ENCODE measurements around the gene CFAP221. TPM values are rescaled to one million over a fixed set of nuclear protein-coding genes. Genes with fewer than 3 reads are reported as not detected.

Gene CFAP221
- total RNA-seq, 2 experiments from 2014 or later = not detected

- Histone ChIP-seq H3K9me3 (ENCODE audit: low read length) (no peaks in the 10 kb centered on the region), H3K79me2 (ENCODE audit: insufficient read depth, low read depth, low read length) (no peaks in the 10 kb centered on the region), H4K20me1 (ENCODE audit: insufficient read depth, low read length) (no peaks in the 10 kb centered on the region), H3K4me2 (ENCODE audit: low read length) (no peak overlapping the region), H3K4me3 (ENCODE audit: low read depth, low read length, poor library complexity, severe bottlenecking) (no peak overlapping the region), H3K36me3 (ENCODE audit: insufficient read depth, low read length) (no peaks in the 10 kb centered on the region), H3K9me2 (ENCODE audit: insufficient read depth, low read length) (no peaks in the 10 kb centered on the region), H3K27ac (ENCODE audit: low read depth, low read length, poor library complexity, severe bottlenecking) (no peak overlapping the region), H3K4me1 (ENCODE audit: insufficient read depth, low read length, poor library complexity, severe bottlenecking) (no peaks in the 10 kb centered on the region), H2AFZ (ENCODE audit: low read length) (no peak overlapping the region)
- intact Hi-C loops (cut with micrococcal nuclease; ENCODE audit: unreplicated experiment) = no loop called here
- no peak for DNase-seq (ENCODE audit: low spot score)
- ChIA-PET CTCF (ENCODE audit: unreplicated experiment) (no interaction called here), POLR2A (no interaction called here)
- no TSS peak for BruUV-seq (replicated peaks)
- TF ChIP-seq CTCF (conservative IDR thresholded peaks at IDR 0.05; ENCODE audit: low read length) (no peak), EZH2phosphoT487 (IDR thresholded peaks at IDR 0.05; ENCODE audit: borderline replicate concordance, low read depth, low read length) (no peak)
Observed at GRCh38 chr2:119520696-119521432, 23.4 kb upstream of the CFAP221 start.

- no peaks in the 10 kb centered on the region for H3K79me2 ChIP-seq (ENCODE audit: insufficient read depth, low read depth, low read length)
- no peaks in the 10 kb centered on the region for H4K20me1 ChIP-seq (ENCODE audit: insufficient read depth, low read length)
- H2AFZ ChIP-seq (ENCODE audit: low read length) = no peak overlapping the region
- ChIA-PET POLR2A (no interaction called here), CTCF (ENCODE audit: unreplicated experiment) (no interaction called here)
- H3K9me2 ChIP-seq (ENCODE audit: insufficient read depth, low read length) = no peaks in the 10 kb centered on the region
- TF ChIP-seq EZH2phosphoT487 (IDR thresholded peaks at IDR 0.05; ENCODE audit: borderline replicate concordance, low read depth, low read length) (no peak), CTCF (conservative IDR thresholded peaks at IDR 0.05; ENCODE audit: low read length) (no peak)
- BruUV-seq (replicated peaks) = no TSS peak
- no peaks in the 10 kb centered on the region for H3K9me3 ChIP-seq (ENCODE audit: low read length)
- H3K4me2 ChIP-seq (ENCODE audit: low read length) = no peak overlapping the region
- DNase-seq (ENCODE audit: low spot score) = no peak
- H3K4me1 ChIP-seq (ENCODE audit: insufficient read depth, low read length, poor library complexity, severe bottlenecking) = no peaks in the 10 kb centered on the region
- H3K27ac ChIP-seq (ENCODE audit: low read depth, low read length, poor library complexity, severe bottlenecking) = no peak overlapping the region
- no peaks in the 10 kb centered on the region for H3K36me3 ChIP-seq (ENCODE audit: insufficient read depth, low read length)
- no peak overlapping the region for H3K4me3 ChIP-seq (ENCODE audit: low read depth, low read length, poor library complexity, severe bottlenecking)
- intact Hi-C loops (cut with micrococcal nuclease; ENCODE audit: unreplicated experiment) = no loop called here
Observed at GRCh38 chr2:119521433-119522050, 22.7 kb upstream of the CFAP221 start.

GRCh38 chr2:119522671-119523070, 21.6 kb upstream of the CFAP221 start:
- H3K9me2 ChIP-seq (ENCODE audit: insufficient read depth, low read length) = no peaks in the 10 kb centered on the region
- no peak overlapping the region for H3K4me2 ChIP-seq (ENCODE audit: low read length)
- no peak overlapping the region for H3K4me3 ChIP-seq (ENCODE audit: low read depth, low read length, poor library complexity, severe bottlenecking)
- H2AFZ ChIP-seq (ENCODE audit: low read length) = no peak overlapping the region
- H3K27ac ChIP-seq (ENCODE audit: low read depth, low read length, poor library complexity, severe bottlenecking) = no peak overlapping the region
- no peaks in the 10 kb centered on the region for H3K4me1 ChIP-seq (ENCODE audit: insufficient read depth, low read length, poor library complexity, severe bottlenecking)
- no TSS peak for BruUV-seq (replicated peaks)
- no peak for DNase-seq (ENCODE audit: low spot score)
- ChIA-PET CTCF (ENCODE audit: unreplicated experiment) (no interaction called here), POLR2A (no interaction called here)
- TF ChIP-seq CTCF (conservative IDR thresholded peaks at IDR 0.05; ENCODE audit: low read length) = no peak
- no peak for TF ChIP-seq EZH2phosphoT487 (IDR thresholded peaks at IDR 0.05; ENCODE audit: borderline replicate concordance, low read depth, low read length)
- intact Hi-C loops (cut with micrococcal nuclease; ENCODE audit: unreplicated experiment) = no loop called here
- no peaks in the 10 kb centered on the region for H3K9me3 ChIP-seq (ENCODE audit: low read length)
- no peaks in the 10 kb centered on the region for H3K79me2 ChIP-seq (ENCODE audit: insufficient read depth, low read depth, low read length)
- H3K36me3 ChIP-seq (ENCODE audit: insufficient read depth, low read length) = no peaks in the 10 kb centered on the region
- H4K20me1 ChIP-seq (ENCODE audit: insufficient read depth, low read length) = no peaks in the 10 kb centered on the region
